ENCODE results near the gene GRID2. TPM values are rescaled to one million over a fixed set of nuclear protein-coding genes. Genes with fewer than 3 reads are reported as not detected.

The GRID2 gene
- total RNA-seq, 1 donor from 2014 or later = not detected

- Histone ChIP-seq H3K27ac (replicated peaks) (no peak overlapping the region), H3K4me1 (no peaks in the 10 kb centered on the region), H3K36me3 (no peaks in the 10 kb centered on the region), H3K9me3 (replicated peaks) (no peaks in the 10 kb centered on the region), H3K4me3 (no peak overlapping the region), H3K27me3 (ENCODE audit: low read depth) (no peaks in the 10 kb centered on the region)
- no peak for DNase-seq
- intact Hi-C loops (cut with micrococcal nuclease) = no loop called here
- no peak for TF ChIP-seq CTCF (IDR thresholded peaks at IDR 0.05; ENCODE audit: borderline replicate concordance)
Measured at GRCh38 chr4:92488496-92488895, 184.7 kb downstream of the GRID2 start.

GRCh38 chr4:92497141-92497540, 193.4 kb downstream of the GRID2 start:
- no peaks in the 10 kb centered on the region for H3K9me3 ChIP-seq (replicated peaks)
- H3K27ac ChIP-seq (replicated peaks) = no peak overlapping the region
- no peak overlapping the region for H3K4me3 ChIP-seq
- no peaks in the 10 kb centered on the region for H3K27me3 ChIP-seq (ENCODE audit: low read depth)
- no peak for DNase-seq
- no peaks in the 10 kb centered on the region for H3K4me1 ChIP-seq
- no peak for TF ChIP-seq CTCF (IDR thresholded peaks at IDR 0.05; ENCODE audit: borderline replicate concordance)
- no peaks in the 10 kb centered on the region for H3K36me3 ChIP-seq
- intact Hi-C loops (cut with micrococcal nuclease) = no loop called here

GRCh38 chr4:92501456-92501855, 197.7 kb downstream of the GRID2 start:
- H3K36me3 ChIP-seq = no peaks in the 10 kb centered on the region
- H3K27ac ChIP-seq (replicated peaks) = no peak overlapping the region
- H3K4me1 ChIP-seq = no peaks in the 10 kb centered on the region
- DNase-seq = no peak
- TF ChIP-seq CTCF (IDR thresholded peaks at IDR 0.05; ENCODE audit: borderline replicate concordance) = no peak
- intact Hi-C loops (cut with micrococcal nuclease) = no loop called here
- H3K4me3 ChIP-seq = no peak overlapping the region
- no peaks in the 10 kb centered on the region for H3K27me3 ChIP-seq (ENCODE audit: low read depth)
- no peaks in the 10 kb centered on the region for H3K9me3 ChIP-seq (replicated peaks)

GRCh38 chr4:92506933-92507332, 203.2 kb downstream of the GRID2 start:
- Histone ChIP-seq H3K27me3 (ENCODE audit: low read depth) (no peaks in the 10 kb centered on the region), H3K9me3 (replicated peaks) (no peaks in the 10 kb centered on the region), H3K36me3 (no peaks in the 10 kb centered on the region), H3K4me3 (no peak overlapping the region), H3K4me1 (no peaks in the 10 kb centered on the region), H3K27ac (replicated peaks) (no peak overlapping the region)
- intact Hi-C loops (cut with micrococcal nuclease) = no loop called here
- no peak for DNase-seq
- TF ChIP-seq CTCF (IDR thresholded peaks at IDR 0.05; ENCODE audit: borderline replicate concordance) = no peak

- intact Hi-C loops (cut with micrococcal nuclease) = no loop called here
- DNase-seq = no peak
- Histone ChIP-seq H3K9me3 (replicated peaks) (no peaks in the 10 kb centered on the region), H3K4me1 (no peaks in the 10 kb centered on the region), H3K4me3 (no peak overlapping the region), H3K27ac (replicated peaks) (no peak overlapping the region), H3K36me3 (no peaks in the 10 kb centered on the region), H3K27me3 (ENCODE audit: low read depth) (no peaks in the 10 kb centered on the region)
- TF ChIP-seq CTCF (IDR thresholded peaks at IDR 0.05; ENCODE audit: borderline replicate concordance) = no peak
Measured at GRCh38 chr4:92514627-92515026, 210.9 kb downstream of the GRID2 start.

GRCh38 chr4:92516450-92516849, 212.7 kb downstream of the GRID2 start:
- H3K36me3 ChIP-seq = no peaks in the 10 kb centered on the region
- no peaks in the 10 kb centered on the region for H3K4me1 ChIP-seq
- no peaks in the 10 kb centered on the region for H3K27me3 ChIP-seq (ENCODE audit: low read depth)
- intact Hi-C loops (cut with micrococcal nuclease) = no loop called here
- no peak overlapping the region for H3K27ac ChIP-seq (replicated peaks)
- H3K9me3 ChIP-seq (replicated peaks) = no peaks in the 10 kb centered on the region
- no peak overlapping the region for H3K4me3 ChIP-seq
- no peak for TF ChIP-seq CTCF (IDR thresholded peaks at IDR 0.05; ENCODE audit: borderline replicate concordance)
- no peak for DNase-seq

Data from left ventricle myocardium inferior (tissue), 1 donor.